GM12878 (cell line): ENCODE measurements around the gene HIBCH. TPM values are rescaled to one million over a fixed set of nuclear protein-coding genes. Genes with fewer than 3 reads are reported as not detected.

Source experiments
- ATAC-seq: fragments of 200-7000 bp; cut with Tn5 transposase; 3 replicates; pipeline ENCODE4 v1.9.1; 2020; ENCODE audit warnings: mild to moderate bottlenecking, moderate library complexity
- BruUV-seq: library from RNA; stranded (reverse); fragments of 400-500 nt; replicated peaks from 2 replicates; lab custom pipeline; 2021; lab: Mats Ljungman, UMichigan
- CTCF ChIA-PET: fragments of 300-600 bp; sonication (Branson Sonifier 250); formaldehyde crosslinking; extraction: SDS; loops from one replicate; lab custom pipeline; 2021; ENCODE audit warnings: inconsistent platforms; lab: Yijun Ruan, JAX
- POLR2A ChIA-PET: fragments of 350-600 bp; formaldehyde crosslinking; extraction: SDS; loops from one replicate; lab custom pipeline; 2021; ENCODE audit warnings: inconsistent platforms; lab: Charles Lee
- RAD21 ChIA-PET: fragments of 300-600 bp; sonication (Branson Sonifier 250); formaldehyde crosslinking; loops from one replicate; lab custom pipeline; 2023; ENCODE audit warnings: antibody characterized with exemption; ENCODE audit not compliant: unreplicated experiment; lab: Charles Lee
- SMC1A ChIA-PET: fragments of 300-600 bp; sonication (Branson Sonifier 250); formaldehyde crosslinking; loops from one replicate; lab custom pipeline; 2023; ENCODE audit not compliant: unreplicated experiment, uncharacterized antibody; lab: Charles Lee
- DNase-seq: peaks from one replicate; pipeline ENCODE4 v3.0.0-alpha.2; 2011; ENCODE audit warnings: low read depth, low spot score
- FAIRE-seq: peaks from 3 replicates; lab custom pipeline; 2011; peaks lifted over from hg19 to GRCh38; lab: Jason Lieb, UNC
- H2AFZ ChIP-seq: 2 replicates; pipeline ENCODE4 v1.6.0; 2011; ENCODE audit warnings: low read depth, low read length, control low read depth; ENCODE audit not compliant: control insufficient read depth
- H3K27ac ChIP-seq: 2 replicates; pipeline ENCODE4 v1.5.1; 2011; ENCODE audit warnings: control low read depth; ENCODE audit not compliant: control insufficient read depth, insufficient read depth
- H3K27me3 ChIP-seq, 2 experiments: replicated peaks in 1 of 2; 2 replicates each; pipeline versions ENCODE4 v1.6.0 to v1.6.1; 2011; ENCODE audit warnings: low read length in 1 of 2; ENCODE audit not compliant: control insufficient read depth in 2 of 2, insufficient read depth in 2 of 2
- H3K36me3 ChIP-seq, 2 experiments: 2 replicates each; pipeline ENCODE4 v1.5.1; 2011; ENCODE audit warnings: low read length in 1 of 2; ENCODE audit not compliant: control insufficient read depth in 2 of 2, insufficient read depth in 2 of 2
- H3K4me1 ChIP-seq: 2 replicates; pipeline ENCODE4 v1.6.1; 2011; ENCODE audit warnings: mild to moderate bottlenecking, low read length, moderate library complexity, mixed read lengths; ENCODE audit not compliant: control insufficient read depth, insufficient read depth
- H3K4me2 ChIP-seq: 2 replicates; pipeline ENCODE4 v1.6.0; 2011; ENCODE audit warnings: control low read depth; ENCODE audit not compliant: control insufficient read depth, insufficient read depth
- H3K4me3 ChIP-seq: fragments of 200-600 bp; sonication (generic); 2 replicates; pipeline ENCODE4 v1.5.1; 2016
- H3K79me2 ChIP-seq: 2 replicates; pipeline ENCODE4 v1.6.0; 2011; ENCODE audit warnings: low read length; ENCODE audit not compliant: control insufficient read depth, insufficient read depth
- H3K9ac ChIP-seq: 2 replicates; pipeline ENCODE4 v1.8.0; 2011; ENCODE audit warnings: low read length, control low read depth, mixed read lengths; ENCODE audit not compliant: control insufficient read depth, insufficient read depth
- H3K9me3 ChIP-seq: replicated peaks from 3 replicates; pipeline ENCODE4 v1.5.1; 2011; ENCODE audit warnings: mild to moderate bottlenecking, low read length; ENCODE audit not compliant: control insufficient read depth, insufficient read depth
- H4K20me1 ChIP-seq: 2 replicates; pipeline ENCODE4 v1.6.0; 2011; ENCODE audit not compliant: control insufficient read depth, insufficient read depth
- ATF7 ChIP-seq: fragments of 450-650 bp; IDR thresholded peaks from 2 replicates; pipeline ENCODE4 v1.6.1; 2016; ENCODE audit warnings: low read depth, mild to moderate bottlenecking
- CBFB ChIP-seq: IDR thresholded peaks from 2 replicates; pipeline ENCODE4 v1.6.1; 2016; ENCODE audit warnings: antibody characterized with exemption, low read depth
- EGR1 ChIP-seq, 2 experiments: IDR thresholded peaks; 1 replicate in 1 of 2; 2 replicates in 1 of 2; pipeline ENCODE4 v1.6.1; 2011 to 2012; ENCODE audit warnings: low read depth in 2 of 2, low read length in 2 of 2, borderline replicate concordance in 1 of 2, mild to moderate bottlenecking in 1 of 2, moderate library complexity in 1 of 2
- KAT2A ChIP-seq: conservative IDR thresholded peaks from 2 replicates; pipeline ENCODE4 v1.6.1; 2011; ENCODE audit warnings: low read depth, low read length; ENCODE audit not compliant: control insufficient read depth
- NFYA ChIP-seq: IDR thresholded peaks from 2 replicates; pipeline ENCODE4 v1.6.1; 2011; ENCODE audit warnings: low read depth, mild to moderate bottlenecking, low read length, improper control_type of control experiment, borderline replicate concordance
- POLR2A ChIP-seq: IDR thresholded peaks from 2 replicates; pipeline ENCODE4 v1.6.1; 2011; ENCODE audit warnings: low read depth, mild to moderate bottlenecking, low read length
- RUNX3 ChIP-seq: IDR thresholded peaks from 2 replicates; pipeline ENCODE4 v1.6.1; 2012; ENCODE audit warnings: low read length, inconsistent platforms
- SIN3A ChIP-seq: IDR thresholded peaks from 2 replicates; pipeline ENCODE4 v1.6.1; 2012; ENCODE audit warnings: low read depth, low read length, improper control_type of control experiment
- SMARCA5 ChIP-seq: fragments of 450-650 bp; IDR thresholded peaks from 2 replicates; pipeline ENCODE4 v1.6.1; 2017; ENCODE audit warnings: mild to moderate bottlenecking
- STAT1 ChIP-seq: fragments of 450-650 bp; conservative IDR thresholded peaks from 2 replicates; pipeline ENCODE4 v1.6.1; 2014; ENCODE audit warnings: antibody characterized with exemption, mild to moderate bottlenecking
- STAT3 ChIP-seq: IDR thresholded peaks from 2 replicates; pipeline ENCODE4 v1.6.1; 2011; ENCODE audit warnings: low read depth, low read length, improper control_type of control experiment
- WGBS: methylation state at CpG from one replicate; pipeline ENCODE4 v1.1.6; 2016; ENCODE audit warnings: low lambda C conversion rate; ENCODE audit not compliant: insufficient replicate concordance, insufficient coverage; ENCODE audit errors: missing lambda C conversion rate; 5-methylcytosine and 5-hydroxymethylcytosine counted together
- in situ Hi-C: fragments of 300-500 bp; cut with MboI; formaldehyde crosslinking; loops from 9 replicates; pipeline ENCODE4 v1.14.3; 2018; ENCODE audit warnings: mixed read lengths
- intact Hi-C: fragments of 100-400 bp; cut with micrococcal nuclease; formaldehyde crosslinking; loops from one replicate; pipeline ENCODE4 v1.14.2; 2022; ENCODE audit not compliant: unreplicated experiment
- polyA plus RNA-seq, 11 experiments: library from polyadenylated mRNA; depleted of rRNA in 4 of 11; unstranded in 6 of 11; stranded (reverse) in 5 of 11; fragments of >200 nt; fragmentation: Nextera tagmentation in 4 of 11; fragmentation: Illumina TruSeq in 1 of 11; extraction: Ambion mirVana in 4 of 11; extraction: Trizol in 1 of 11; gene quantifications; 1 replicate in 1 of 11; 2 replicates in 10 of 11; pipeline versions ENCODE4 v1.2.1 to v1.2.3, GENCODE V29; 2011 to 2016; ENCODE audit warnings: inconsistent platforms in 2 of 11, missing spikeins in 2 of 11, low read depth in 1 of 11
- total RNA-seq, 4 experiments: library from RNA; depleted of rRNA in 3 of 4; stranded (reverse); fragments of >200 nt in 3 of 4; fragmentation: Illumina TruSeq in 1 of 4; extraction: Trizol in 1 of 4; gene quantifications; 2 replicates each; pipeline versions ENCODE4 v1.2.1 to v1.2.3, GENCODE V29; 2013 to 2021
- TF ChIP-seq, protein P1 (sequence below): fragments of 450-650 bp; IDR thresholded peaks from 2 replicates; pipeline ENCODE4 v1.6.1; 2017; ENCODE audit warnings: mild to moderate bottlenecking, low read depth, inconsistent platforms; ENCODE audit not compliant: poor library complexity, severe bottlenecking

Gene HIBCH
- total and polyA plus RNA-seq, 10 of the 15 experiments (the other 5 are each of a cell fraction or from before 2014, with no cell fraction given) = 22.3 to 81.0 (median 37.4) TPM

DNA sequence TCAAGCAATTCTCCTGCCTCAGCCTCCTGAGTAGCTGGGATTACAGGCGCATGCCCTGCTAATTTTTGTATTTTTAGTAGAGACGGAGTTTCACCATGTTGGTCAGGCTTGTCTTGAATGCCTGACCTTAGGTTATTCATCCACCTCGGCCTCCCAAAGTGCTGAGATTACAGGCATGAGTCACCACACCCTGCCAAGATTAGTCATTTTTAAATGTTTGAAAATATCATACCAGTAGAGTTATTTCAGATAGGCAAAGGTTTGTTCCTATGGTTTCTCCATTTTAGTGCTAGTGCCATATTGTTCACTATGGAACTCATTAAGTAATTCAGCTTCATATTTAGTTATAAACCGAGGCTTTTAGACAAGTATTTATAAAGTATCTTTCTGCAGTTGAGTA lies 52.3 kb downstream of the HIBCH start:
- CTCF ChIA-PET = no interaction called here
- intact Hi-C loops = no loop called here
- FAIRE-seq = no peak

DNA sequence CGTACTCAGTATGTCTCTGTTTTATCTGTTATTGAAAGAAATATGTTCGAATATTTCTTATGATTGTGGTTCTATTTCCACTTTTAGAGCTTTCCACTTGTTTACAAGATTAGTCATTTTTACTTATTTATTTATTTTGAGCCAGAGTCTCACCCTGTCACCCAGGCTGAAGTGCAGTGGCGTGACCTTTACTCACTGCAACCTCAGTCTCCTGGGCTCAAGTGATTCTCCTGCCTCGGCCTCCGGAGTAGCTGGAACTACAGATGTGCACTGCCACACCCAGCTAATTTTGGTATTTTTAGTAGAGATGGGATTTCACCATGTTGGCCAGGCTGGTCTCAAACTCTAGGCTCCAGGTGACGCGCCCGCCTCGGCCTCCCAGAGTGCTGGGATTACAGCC lies 53.3 kb downstream of the HIBCH start:
- in situ Hi-C loops = no loop called here
- CTCF ChIA-PET = interaction anchor here (1.1 kb wide), 1 partner anchor 16 kb away, joined by 5 read pairs; no protein-coding TSS in a partner anchor
- ATAC-seq = no peak
- H3K9me3 ChIP-seq = peaks cover 2% of the 10 kb centered on the region
- POLR2A ChIA-PET = no interaction called here
- no peak overlapping the region for H3K9ac ChIP-seq
- no peak overlapping the region for H3K27ac ChIP-seq
- TF ChIP-seq NFYA (no peak), EGR1 (IDR thresholded peaks at IDR 0.05; ENCODE audit: borderline replicate concordance in 1 of 2, low read depth in 2 of 2, low read length in 2 of 2) (no peak), POLR2A (no peak), ATF7 (no peak), STAT3 (no peak), KAT2A (no peak)
- no peaks in the 10 kb centered on the region for H3K79me2 ChIP-seq
- no peak for DNase-seq
- no peaks in the 10 kb centered on the region for H3K4me1 ChIP-seq
- H3K4me3 ChIP-seq = no peak overlapping the region
- no peak overlapping the region for H2AFZ ChIP-seq
- H3K36me3 ChIP-seq = no peaks in the 10 kb centered on the region
- SMC1A ChIA-PET = interaction anchor here (0.8 to 3.3 kb wide), 2 partner anchors 11 to 21 kb away, joined by 3 to 11 read pairs; no protein-coding TSS in a partner anchor
- no peaks in the 10 kb centered on the region for H3K27me3 ChIP-seq
- FAIRE-seq = no peak
- no TSS peak for BruUV-seq
- no peaks in the 10 kb centered on the region for H4K20me1 ChIP-seq
- intact Hi-C loops = no loop called here
- H3K4me2 ChIP-seq = no peak overlapping the region
- RAD21 ChIA-PET = no interaction called here
- 98% methylated on average over 9 of the region's 9 CpGs for WGBS

More for the DNA sequence above, 52.3 kb downstream of the HIBCH start:
- no peaks in the 10 kb centered on the region for H3K27me3 ChIP-seq
- ATAC-seq (no peak), DNase-seq (no peak)
- ChIA-PET RAD21 (no interaction called here), POLR2A (no interaction called here), SMC1A (interaction anchor here (3.3 kb wide), 1 partner anchor 10 kb away, joined by 11 read pairs; no protein-coding TSS in a partner anchor)
- no peaks in the 10 kb centered on the region for H3K4me1 ChIP-seq
- H3K27ac ChIP-seq = no peak overlapping the region
- H4K20me1 ChIP-seq = no peaks in the 10 kb centered on the region
- H3K36me3 ChIP-seq = no peaks in the 10 kb centered on the region
- H3K79me2 ChIP-seq = no peaks in the 10 kb centered on the region
- H3K9ac ChIP-seq = no peak overlapping the region
- H3K4me2 ChIP-seq = no peak overlapping the region
- TF ChIP-seq, protein P1, sequence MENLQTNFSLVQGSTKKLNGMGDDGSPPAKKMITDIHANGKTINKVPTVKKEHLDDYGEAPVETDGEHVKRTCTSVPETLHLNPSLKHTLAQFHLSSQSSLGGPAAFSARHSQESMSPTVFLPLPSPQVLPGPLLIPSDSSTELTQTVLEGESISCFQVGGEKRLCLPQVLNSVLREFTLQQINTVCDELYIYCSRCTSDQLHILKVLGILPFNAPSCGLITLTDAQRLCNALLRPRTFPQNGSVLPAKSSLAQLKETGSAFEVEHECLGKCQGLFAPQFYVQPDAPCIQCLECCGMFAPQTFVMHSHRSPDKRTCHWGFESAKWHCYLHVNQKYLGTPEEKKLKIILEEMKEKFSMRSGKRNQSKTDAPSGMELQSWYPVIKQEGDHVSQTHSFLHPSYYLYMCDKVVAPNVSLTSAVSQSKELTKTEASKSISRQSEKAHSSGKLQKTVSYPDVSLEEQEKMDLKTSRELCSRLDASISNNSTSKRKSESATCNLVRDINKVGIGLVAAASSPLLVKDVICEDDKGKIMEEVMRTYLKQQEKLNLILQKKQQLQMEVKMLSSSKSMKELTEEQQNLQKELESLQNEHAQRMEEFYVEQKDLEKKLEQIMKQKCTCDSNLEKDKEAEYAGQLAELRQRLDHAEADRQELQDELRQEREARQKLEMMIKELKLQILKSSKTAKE = no peak
- TF ChIP-seq RUNX3 = no peak
- TF ChIP-seq CBFB = no peak
- TF ChIP-seq SIN3A = no peak
- no peak for TF ChIP-seq SMARCA5
- TF ChIP-seq STAT1 = no peak
- H3K4me3 ChIP-seq = no peak overlapping the region
- in situ Hi-C loops = no loop called here
- H2AFZ ChIP-seq = no peak overlapping the region
- peaks cover 2% of the 10 kb centered on the region for H3K9me3 ChIP-seq
- BruUV-seq = no TSS peak
- 70% methylated on average over 4 of the region's 4 CpGs for WGBS
